Epithelial cell of esophagus (primary cell): Measurements from ENCODE around the gene KRTAP5-5.

Source experiments
- DNase-seq: peaks from one replicate; pipeline ENCODE4 v3.0.0; 2010; ENCODE audit warnings: low read depth
- H3K4me3 ChIP-seq: 2 replicates; pipeline ENCODE4 v1.5.1; 2011; ENCODE audit warnings: mild to moderate bottlenecking, low read length, control low read depth
- TF ChIP-seq, protein P1 (sequence below): IDR thresholded peaks from 2 replicates; pipeline ENCODE4 v1.5.1; 2011; ENCODE audit warnings: low read depth, mild to moderate bottlenecking, low read length, control low read depth, inconsistent platforms; ENCODE audit not compliant: insufficient read depth; ENCODE audit errors: missing control alignments

Gene KRTAP5-5

DNA sequence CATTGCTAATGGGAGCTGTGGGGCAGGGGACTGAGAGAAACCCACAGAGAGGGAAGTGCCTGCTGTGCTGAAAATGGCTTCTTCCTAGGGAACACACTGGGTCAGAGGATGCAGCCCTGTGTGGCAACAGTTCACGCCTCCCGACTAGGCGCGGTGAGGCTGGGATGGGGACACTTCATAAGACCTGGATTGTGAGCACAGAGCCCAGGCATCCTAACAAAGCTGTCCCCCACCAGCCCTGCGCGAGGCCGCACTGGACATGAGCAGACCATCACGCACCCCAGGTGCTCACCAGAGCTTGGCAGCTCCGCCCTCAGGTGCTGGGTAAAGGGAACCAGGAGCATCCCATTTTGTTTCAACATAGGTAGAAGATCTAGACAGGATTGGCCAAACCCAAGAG is 5.9 kb upstream of the KRTAP5-5 start:
- TF ChIP-seq, protein P1, sequence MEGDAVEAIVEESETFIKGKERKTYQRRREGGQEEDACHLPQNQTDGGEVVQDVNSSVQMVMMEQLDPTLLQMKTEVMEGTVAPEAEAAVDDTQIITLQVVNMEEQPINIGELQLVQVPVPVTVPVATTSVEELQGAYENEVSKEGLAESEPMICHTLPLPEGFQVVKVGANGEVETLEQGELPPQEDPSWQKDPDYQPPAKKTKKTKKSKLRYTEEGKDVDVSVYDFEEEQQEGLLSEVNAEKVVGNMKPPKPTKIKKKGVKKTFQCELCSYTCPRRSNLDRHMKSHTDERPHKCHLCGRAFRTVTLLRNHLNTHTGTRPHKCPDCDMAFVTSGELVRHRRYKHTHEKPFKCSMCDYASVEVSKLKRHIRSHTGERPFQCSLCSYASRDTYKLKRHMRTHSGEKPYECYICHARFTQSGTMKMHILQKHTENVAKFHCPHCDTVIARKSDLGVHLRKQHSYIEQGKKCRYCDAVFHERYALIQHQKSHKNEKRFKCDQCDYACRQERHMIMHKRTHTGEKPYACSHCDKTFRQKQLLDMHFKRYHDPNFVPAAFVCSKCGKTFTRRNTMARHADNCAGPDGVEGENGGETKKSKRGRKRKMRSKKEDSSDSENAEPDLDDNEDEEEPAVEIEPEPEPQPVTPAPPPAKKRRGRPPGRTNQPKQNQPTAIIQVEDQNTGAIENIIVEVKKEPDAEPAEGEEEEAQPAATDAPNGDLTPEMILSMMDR: no peak
- H3K4me3 ChIP-seq: no peak overlapping the region
- DNase-seq: no peak

DNA sequence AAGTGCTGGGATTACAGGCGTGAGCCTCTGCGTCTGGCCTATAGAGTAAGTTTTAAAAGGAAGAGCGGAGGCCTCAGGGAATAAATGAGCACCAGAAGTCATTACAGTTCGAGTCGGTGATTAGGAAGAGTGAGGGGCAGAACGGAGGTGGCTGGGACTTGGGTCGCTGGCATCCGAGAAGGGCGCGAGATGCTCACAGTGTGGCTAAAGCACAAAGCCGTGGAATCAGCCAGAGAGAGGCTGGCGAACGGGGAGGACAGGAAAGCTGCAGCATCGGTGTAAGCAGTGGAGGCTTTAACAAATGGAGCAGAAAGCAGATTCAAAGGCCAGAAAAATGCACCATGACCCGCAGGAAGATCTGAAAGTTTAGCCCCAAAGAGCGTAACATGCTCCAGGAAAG is 5.0 kb upstream of the KRTAP5-5 start:
- H3K4me3 ChIP-seq: no peak overlapping the region
- TF ChIP-seq, protein P1: no peak
- no peak for DNase-seq

GRCh38 chr11:1625541-1625940 is 4.0 kb upstream of the KRTAP5-5 start:
- TF ChIP-seq, protein P1: no peak
- no peak overlapping the region for H3K4me3 ChIP-seq
- DNase-seq: no peak

DNA sequence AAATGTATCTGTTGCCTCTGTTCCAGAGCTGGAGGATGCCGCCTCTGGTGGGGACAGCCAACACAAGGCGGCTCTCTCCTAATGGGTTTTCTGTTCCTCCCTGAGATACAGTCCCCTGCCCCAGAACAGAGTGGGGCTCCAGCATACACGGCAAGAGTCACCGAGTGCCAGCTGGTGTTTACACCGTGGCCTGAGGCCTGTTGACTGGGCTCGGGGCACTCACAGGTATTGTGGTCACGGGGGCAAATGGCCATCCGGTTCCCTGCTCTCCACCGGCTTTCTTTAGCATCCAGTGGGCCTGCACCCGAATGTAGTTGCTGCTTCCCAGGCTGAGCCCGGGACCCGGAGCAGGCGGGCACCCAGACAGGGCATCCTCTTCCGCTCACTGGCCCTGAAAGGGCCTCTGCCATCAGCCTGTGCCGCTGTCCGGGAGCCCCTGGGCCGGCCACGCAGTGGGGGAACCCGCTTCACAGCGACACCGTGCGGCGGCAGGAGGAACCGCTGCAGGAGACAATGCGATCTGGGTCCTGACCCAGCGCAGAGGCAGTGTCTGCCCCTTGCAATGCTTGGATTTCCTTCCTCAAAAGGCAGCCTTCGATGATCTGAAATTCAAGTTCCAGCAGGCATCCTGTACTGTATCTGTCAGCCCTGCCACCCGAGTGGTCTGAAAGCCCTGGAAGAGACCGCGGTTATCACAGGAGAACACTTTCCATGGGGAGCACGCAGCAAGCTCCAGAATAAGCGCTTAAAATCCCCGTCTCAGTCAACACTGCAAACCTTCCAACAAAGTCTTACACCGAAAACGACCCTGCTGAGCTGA is 859 bp upstream of the KRTAP5-5 start:
- peak; percentile 31 for DNase-seq
- H3K4me3 ChIP-seq: no peak overlapping the region
- TF ChIP-seq, protein P1: peak; percentile 86

GRCh38 chr11:1630271-1630670 is 696 bp downstream of the KRTAP5-5 start:
- H3K4me3 ChIP-seq: no peak overlapping the region
- DNase-seq: no peak
- TF ChIP-seq, protein P1: no peak

DNA sequence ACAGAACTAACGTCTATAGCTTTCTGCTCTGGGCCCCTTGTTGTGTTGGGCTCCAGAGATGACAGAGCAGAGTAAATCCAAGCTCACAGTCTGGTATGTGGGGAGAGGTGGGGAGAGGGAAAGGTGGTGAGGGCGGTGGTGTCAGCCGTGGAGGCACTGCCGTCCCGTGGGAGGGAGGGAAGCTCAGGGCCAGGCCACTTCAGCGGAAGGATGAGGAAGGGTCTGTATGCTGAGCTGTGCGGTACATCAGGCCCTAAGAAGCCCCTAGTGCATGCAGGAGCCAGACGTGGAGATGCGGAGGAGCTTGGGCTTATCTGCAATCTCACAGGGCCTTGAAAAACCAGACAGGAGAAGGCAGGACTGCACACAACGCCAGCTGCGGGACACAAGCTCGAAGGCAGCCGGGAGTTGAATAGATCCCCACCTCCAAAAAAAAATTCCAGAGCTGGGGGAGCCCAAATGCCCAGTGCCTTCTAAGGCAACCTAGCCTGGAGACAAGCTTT is 1.5 kb downstream of the KRTAP5-5 start:
- no peak overlapping the region for H3K4me3 ChIP-seq
- DNase-seq: no peak
- TF ChIP-seq, protein P1: no peak
